Measurements from ENCODE around the gene SOCS1. TPM values are rescaled to one million over a fixed set of nuclear protein-coding genes. Genes with fewer than 3 reads are reported as not detected.

Gene SOCS1
- polyA plus RNA-seq, 1 donor from 2014 or later, result not detected

- no peaks in the 10 kb centered on the region for H3K9me2 ChIP-seq (ENCODE audit: insufficient read depth, low read length)
- H2AFZ ChIP-seq (ENCODE audit: low read depth, low read length), result no peak overlapping the region
- H3K79me2 ChIP-seq (replicated peaks; ENCODE audit: insufficient read depth, low read length), result no peaks in the 10 kb centered on the region
- no peaks in the 10 kb centered on the region for H3K9me3 ChIP-seq (ENCODE audit: low read length)
- no peaks in the 10 kb centered on the region for H3K36me3 ChIP-seq (ENCODE audit: insufficient read depth, low read length)
- no peaks in the 10 kb centered on the region for H3F3A ChIP-seq (ENCODE audit: insufficient read depth, low read length, poor library complexity, severe bottlenecking)
- no peak overlapping the region for H3K4me3 ChIP-seq (ENCODE audit: low read length)
- peaks cover 30% of the 10 kb centered on the region for H3K27me3 ChIP-seq (ENCODE audit: insufficient read depth, low read depth, low read length)
- no peak overlapping the region for H3K9ac ChIP-seq (ENCODE audit: low read length)
- no peaks in the 10 kb centered on the region for H4K20me1 ChIP-seq (ENCODE audit: insufficient read depth)
- H3K4me2 ChIP-seq (ENCODE audit: low read length), result no peak overlapping the region
- H3K27ac ChIP-seq (ENCODE audit: low read length), result no peak overlapping the region
- TF ChIP-seq CTCF (IDR thresholded peaks at IDR 0.05; ENCODE audit: poor library complexity, severe bottlenecking) (no peak), REST (IDR thresholded peaks at IDR 0.05; ENCODE audit: borderline replicate concordance) (no peak), EZH2 (IDR thresholded peaks at IDR 0.05; ENCODE audit: borderline replicate concordance, insufficient read depth, low read length, poor library complexity, severe bottlenecking) (no peak), SMC3 (conservative IDR thresholded peaks at IDR 0.05; ENCODE audit: poor library complexity) (no peak), EP300 (conservative IDR thresholded peaks at IDR 0.05; ENCODE audit: poor library complexity, severe bottlenecking) (no peak), MXI1 (conservative IDR thresholded peaks at IDR 0.05; ENCODE audit: poor library complexity, severe bottlenecking) (no peak), TAF1 (IDR thresholded peaks at IDR 0.05; ENCODE audit: low read depth) (no peak), RAD21 (conservative IDR thresholded peaks at IDR 0.05) (no peak), POLR2AphosphoS5 (IDR thresholded peaks at IDR 0.05) (no peak)
These were observed 4.2 kb downstream of the SOCS1 start for GRCh38 chr16:11251525-11252481.

- Histone ChIP-seq H3K27me3 (ENCODE audit: insufficient read depth, low read depth, low read length) (peaks cover 22% of the 10 kb centered on the region), H2AFZ (ENCODE audit: low read depth, low read length) (no peak overlapping the region), H3K4me3 (ENCODE audit: low read length) (no peak overlapping the region), H3K4me2 (ENCODE audit: low read length) (no peak overlapping the region), H3K27ac (ENCODE audit: low read length) (no peak overlapping the region), H3K9me3 (ENCODE audit: low read length) (no peaks in the 10 kb centered on the region), H3K79me2 (replicated peaks; ENCODE audit: insufficient read depth, low read length) (no peaks in the 10 kb centered on the region), H3K36me3 (ENCODE audit: insufficient read depth, low read length) (no peaks in the 10 kb centered on the region), H4K20me1 (ENCODE audit: insufficient read depth) (no peaks in the 10 kb centered on the region), H3K9me2 (ENCODE audit: insufficient read depth, low read length) (no peaks in the 10 kb centered on the region), H3F3A (ENCODE audit: insufficient read depth, low read length, poor library complexity, severe bottlenecking) (no peaks in the 10 kb centered on the region), H3K9ac (ENCODE audit: low read length) (no peak overlapping the region)
- TF ChIP-seq TAF1 (IDR thresholded peaks at IDR 0.05; ENCODE audit: low read depth), result no peak
- TF ChIP-seq POLR2AphosphoS5 (IDR thresholded peaks at IDR 0.05), result no peak
- no peak for TF ChIP-seq REST (IDR thresholded peaks at IDR 0.05; ENCODE audit: borderline replicate concordance)
- no peak for TF ChIP-seq RAD21 (conservative IDR thresholded peaks at IDR 0.05)
- TF ChIP-seq SMC3 (conservative IDR thresholded peaks at IDR 0.05; ENCODE audit: poor library complexity), result no peak
- TF ChIP-seq CTCF (IDR thresholded peaks at IDR 0.05; ENCODE audit: poor library complexity, severe bottlenecking), result no peak
- TF ChIP-seq EZH2 (IDR thresholded peaks at IDR 0.05; ENCODE audit: borderline replicate concordance, insufficient read depth, low read length, poor library complexity, severe bottlenecking), result no peak
- no peak for TF ChIP-seq MXI1 (conservative IDR thresholded peaks at IDR 0.05; ENCODE audit: poor library complexity, severe bottlenecking)
- no peak for TF ChIP-seq EP300 (conservative IDR thresholded peaks at IDR 0.05; ENCODE audit: poor library complexity, severe bottlenecking)
These were observed 5.0 kb downstream of the SOCS1 start for GRCh38 chr16:11250786-11251524.
